ENCODE measurements around the gene MRPS34. TPM values are rescaled to one million over a fixed set of nuclear protein-coding genes. Genes with fewer than 3 reads are reported as not detected.

The MRPS34 gene
- total and polyA plus RNA-seq, 10 of the 15 experiments (the other 5 are each of a cell fraction or from before 2014, with no cell fraction given), result 3.6 to 285 (median 147) TPM

DNA sequence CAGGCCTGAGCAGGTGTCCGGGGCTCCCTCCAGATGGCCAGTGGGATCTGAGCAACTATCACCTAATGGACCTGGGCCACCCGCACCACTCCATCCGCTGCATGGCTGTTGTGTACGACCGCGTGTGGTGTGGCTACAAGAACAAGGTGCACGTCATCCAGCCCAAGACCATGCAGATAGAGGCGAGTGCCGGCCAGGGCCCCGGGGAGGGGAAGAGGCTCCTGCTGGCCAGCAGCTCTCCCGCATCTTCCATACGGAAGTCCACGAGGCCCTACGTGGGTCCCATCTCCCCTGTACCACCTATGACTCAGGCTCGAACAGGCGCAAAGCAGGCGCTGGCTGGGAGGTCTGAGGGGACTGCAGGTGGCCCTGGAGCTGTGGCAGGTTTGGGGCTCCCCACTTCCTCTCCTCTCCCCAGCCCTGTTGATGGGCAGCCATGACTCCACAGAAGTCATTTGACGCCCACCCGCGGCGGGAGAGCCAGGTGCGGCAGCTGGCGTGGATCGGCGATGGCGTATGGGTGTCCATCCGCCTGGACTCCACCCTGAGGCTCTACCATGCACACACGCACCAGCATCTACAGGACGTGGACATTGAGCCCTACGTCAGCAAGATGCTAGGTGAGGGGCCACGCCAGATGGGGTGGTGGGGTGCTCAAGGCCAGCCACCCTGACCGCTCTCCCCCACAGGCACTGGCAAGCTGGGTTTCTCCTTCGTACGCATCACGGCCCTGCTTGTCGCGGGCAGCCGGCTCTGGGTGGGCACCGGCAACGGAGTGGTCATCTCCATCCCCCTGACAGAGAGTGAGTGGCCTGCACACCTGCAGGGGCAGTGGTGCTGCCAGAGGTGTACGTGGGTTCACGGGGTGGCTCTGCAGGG is 5.6 kb downstream of the MRPS34 start:
- Histone ChIP-seq H3K27ac (ENCODE audit: control insufficient read depth, insufficient read depth) (no peak overlapping the region), H2AFZ (ENCODE audit: control insufficient read depth, low read depth, low read length) (no peak overlapping the region), H4K20me1 (ENCODE audit: control insufficient read depth, insufficient read depth) (no peaks in the 10 kb centered on the region), H3K9me3 (replicated peaks; ENCODE audit: control insufficient read depth, insufficient read depth, low read length) (no peaks in the 10 kb centered on the region), H3K79me2 (ENCODE audit: control insufficient read depth, insufficient read depth, low read length) (peaks cover 19% of the 10 kb centered on the region), H3K9ac (ENCODE audit: control insufficient read depth, insufficient read depth, low read length) (no peak overlapping the region), H3K4me3 (no peak overlapping the region), H3K36me3 (ENCODE audit: control insufficient read depth in 2 of 2, insufficient read depth in 2 of 2, low read length in 1 of 2) (peaks cover 0 to 27% of the 10 kb centered on the region in 2 experiments; a peak in 3 of 4 replicates), H3K4me2 (ENCODE audit: control insufficient read depth, insufficient read depth) (no peak overlapping the region), H3K27me3 (replicated peaks in 1 of 2; ENCODE audit: control insufficient read depth in 2 of 2, insufficient read depth in 2 of 2, low read length in 1 of 2) (no peaks in the 10 kb centered on the region), H3K4me1 (ENCODE audit: control insufficient read depth, insufficient read depth, low read length) (peaks cover 4% of the 10 kb centered on the region)
- intact Hi-C loops (cut with micrococcal nuclease; ENCODE audit: unreplicated experiment) (no loop called here), in situ Hi-C loops (cut with MboI) (no loop called here)
- DNase-seq (ENCODE audit: low read depth, low spot score) (no peak), FAIRE-seq (no peak), ATAC-seq (no peak)
- ChIA-PET RAD21 (ENCODE audit: unreplicated experiment) (no interaction called here), SMC1A (ENCODE audit: uncharacterized antibody, unreplicated experiment) (no interaction called here), POLR2A (no interaction called here), CTCF (no interaction called here)
- TF ChIP-seq MXI1 (IDR thresholded peaks at IDR 0.05; ENCODE audit: low read depth, low read length), result no peak
- peak; percentile 13; the same call in 1 of the 2 replicates for TF ChIP-seq POLR2AphosphoS5 (IDR thresholded peaks at IDR 0.05; ENCODE audit: low read length)
- no TSS peak for BruUV-seq (replicated peaks)
- WGBS (ENCODE audit: insufficient coverage, insufficient replicate concordance, low lambda C conversion rate, missing lambda C conversion rate), result 96% methylated on average over 41 of the region's 42 CpGs

DNA sequence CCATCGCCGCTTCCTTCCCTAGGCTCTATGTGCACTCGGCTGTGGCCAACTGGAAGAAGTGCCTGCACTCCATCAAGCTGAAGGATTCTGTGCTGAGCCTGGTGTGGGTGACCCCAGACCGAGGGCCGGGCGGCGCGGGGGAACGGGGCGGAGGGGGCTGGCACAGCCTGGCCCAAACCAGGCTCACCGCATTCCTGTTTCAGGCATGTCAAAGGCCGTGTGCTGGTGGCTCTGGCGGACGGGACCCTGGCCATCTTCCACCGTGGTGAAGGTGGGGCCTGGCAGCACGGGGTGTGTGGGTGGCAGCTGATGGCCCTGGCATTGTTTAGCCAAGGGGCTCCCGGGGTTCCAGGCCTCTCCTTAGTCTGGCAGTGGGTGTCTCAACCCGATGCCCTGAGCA is 6.2 kb downstream of the MRPS34 start:
- Histone ChIP-seq H2AFZ (ENCODE audit: control insufficient read depth, low read depth, low read length) (no peak overlapping the region), H3K4me1 (ENCODE audit: control insufficient read depth, insufficient read depth, low read length) (peaks cover 4% of the 10 kb centered on the region), H3K79me2 (ENCODE audit: control insufficient read depth, insufficient read depth, low read length) (peaks cover 12% of the 10 kb centered on the region), H3K9me3 (replicated peaks; ENCODE audit: control insufficient read depth, insufficient read depth, low read length) (no peaks in the 10 kb centered on the region), H3K9ac (ENCODE audit: control insufficient read depth, insufficient read depth, low read length) (no peak overlapping the region), H3K4me2 (ENCODE audit: control insufficient read depth, insufficient read depth) (no peak overlapping the region), H3K27ac (ENCODE audit: control insufficient read depth, insufficient read depth) (no peak overlapping the region), H3K27me3 (replicated peaks in 1 of 2; ENCODE audit: control insufficient read depth in 2 of 2, insufficient read depth in 2 of 2, low read length in 1 of 2) (no peaks in the 10 kb centered on the region), H4K20me1 (ENCODE audit: control insufficient read depth, insufficient read depth) (no peaks in the 10 kb centered on the region), H3K4me3 (no peak overlapping the region), H3K36me3 (ENCODE audit: control insufficient read depth in 2 of 2, insufficient read depth in 2 of 2, low read length in 1 of 2) (peaks cover 0 to 27% of the 10 kb centered on the region in 2 experiments; a peak in 3 of 4 replicates)
- no TSS peak for BruUV-seq (replicated peaks)
- TF ChIP-seq GABPA (IDR thresholded peaks at IDR 0.05; ENCODE audit: low read depth) (no peak), CHD4 (IDR thresholded peaks at IDR 0.05) (no peak), POLR2AphosphoS2 (IDR thresholded peaks at IDR 0.05; ENCODE audit: low read depth, low read length) (no peak)
- TF ChIP-seq, protein P1, sequence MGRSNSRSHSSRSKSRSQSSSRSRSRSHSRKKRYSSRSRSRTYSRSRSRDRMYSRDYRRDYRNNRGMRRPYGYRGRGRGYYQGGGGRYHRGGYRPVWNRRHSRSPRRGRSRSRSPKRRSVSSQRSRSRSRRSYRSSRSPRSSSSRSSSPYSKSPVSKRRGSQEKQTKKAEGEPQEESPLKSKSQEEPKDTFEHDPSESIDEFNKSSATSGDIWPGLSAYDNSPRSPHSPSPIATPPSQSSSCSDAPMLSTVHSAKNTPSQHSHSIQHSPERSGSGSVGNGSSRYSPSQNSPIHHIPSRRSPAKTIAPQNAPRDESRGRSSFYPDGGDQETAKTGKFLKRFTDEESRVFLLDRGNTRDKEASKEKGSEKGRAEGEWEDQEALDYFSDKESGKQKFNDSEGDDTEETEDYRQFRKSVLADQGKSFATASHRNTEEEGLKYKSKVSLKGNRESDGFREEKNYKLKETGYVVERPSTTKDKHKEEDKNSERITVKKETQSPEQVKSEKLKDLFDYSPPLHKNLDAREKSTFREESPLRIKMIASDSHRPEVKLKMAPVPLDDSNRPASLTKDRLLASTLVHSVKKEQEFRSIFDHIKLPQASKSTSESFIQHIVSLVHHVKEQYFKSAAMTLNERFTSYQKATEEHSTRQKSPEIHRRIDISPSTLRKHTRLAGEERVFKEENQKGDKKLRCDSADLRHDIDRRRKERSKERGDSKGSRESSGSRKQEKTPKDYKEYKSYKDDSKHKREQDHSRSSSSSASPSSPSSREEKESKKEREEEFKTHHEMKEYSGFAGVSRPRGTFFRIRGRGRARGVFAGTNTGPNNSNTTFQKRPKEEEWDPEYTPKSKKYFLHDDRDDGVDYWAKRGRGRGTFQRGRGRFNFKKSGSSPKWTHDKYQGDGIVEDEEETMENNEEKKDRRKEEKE (IDR thresholded peaks at IDR 0.05), result no peak
- no peak for FAIRE-seq
- WGBS (ENCODE audit: insufficient coverage, insufficient replicate concordance, low lambda C conversion rate, missing lambda C conversion rate), result 88% methylated on average over 18 of the region's 18 CpGs
- SMC1A ChIA-PET (ENCODE audit: uncharacterized antibody, unreplicated experiment), result no interaction called here
- no peak for ATAC-seq
- RAD21 ChIA-PET (ENCODE audit: unreplicated experiment), result no interaction called here
- POLR2A ChIA-PET, result interaction anchor here (0.5 kb wide), 1 partner anchor 169 kb away, joined by 3 read pairs; no protein-coding TSS in a partner anchor
- in situ Hi-C loops (cut with MboI) (no loop called here), intact Hi-C loops (cut with micrococcal nuclease; ENCODE audit: unreplicated experiment) (no loop called here)
- CTCF ChIA-PET, result no interaction called here
- DNase-seq (ENCODE audit: low read depth, low spot score), result no peak

All from GM12878 (cell line).